Dedifferentiated amniotic fluid mesenchymal stem cell (primary cell): ENCODE results near the gene SLC26A5.

ENCODE experiments used
- DNase-seq: peaks from one replicate; pipeline ENCODE4 v3.0.0-alpha.2; 2016; ENCODE audit errors: extremely low spot score

Gene SLC26A5

GRCh38 chr7:103346396-103346795 is 99.6 kb downstream of the SLC26A5 start:
- DNase-seq: no peak

DNA sequence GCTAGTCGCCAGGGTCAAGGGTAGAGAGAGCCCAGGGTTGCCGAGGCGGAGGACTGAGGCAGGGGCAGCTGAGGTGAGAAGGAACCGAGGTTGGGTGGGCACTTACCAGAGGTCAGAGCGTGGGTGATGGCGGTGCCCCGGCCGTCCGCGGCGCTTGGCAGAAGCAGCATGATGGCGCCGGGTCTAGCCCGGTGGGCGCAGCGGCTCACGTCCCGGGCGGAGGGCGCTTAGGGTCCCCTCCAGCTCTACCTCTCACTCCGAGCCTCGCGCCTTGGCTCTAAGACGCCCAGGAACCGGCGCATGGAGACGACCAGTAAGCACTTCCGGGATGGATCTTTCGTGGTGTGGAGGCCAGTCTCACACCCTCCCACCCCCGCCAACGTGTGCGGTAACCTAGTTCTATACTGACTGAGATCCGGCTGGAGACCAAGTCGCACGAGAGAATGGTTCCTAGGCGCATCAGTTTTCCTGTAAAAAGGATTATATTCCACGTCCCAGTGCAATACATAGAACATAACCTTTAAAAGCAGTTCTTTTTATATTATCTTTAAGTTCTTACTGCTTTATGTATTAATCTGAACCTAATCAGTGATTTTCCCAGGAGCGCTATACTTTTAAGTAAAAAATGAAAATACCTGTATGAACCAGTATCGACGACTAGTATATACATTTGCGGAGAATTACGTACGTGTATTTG is 101.4 kb downstream of the SLC26A5 start, which contains the start of gene DNAJC2:
Gene DNAJC2, minus strand, starts transcription at position 315 of the 697 bp plus-strand sequence. Its CDS starts 145 bp downstream, at position 170.
- DNase-seq: peak; percentile 93

GRCh38 chr7:103343758-103344452 is 102.1 kb downstream of the SLC26A5 start:
- no peak for DNase-seq

GRCh38 chr7:103343332-103343731 is 102.7 kb downstream of the SLC26A5 start:
- DNase-seq: no peak

GRCh38 chr7:103341466-103341865 is 104.5 kb downstream of the SLC26A5 start:
- DNase-seq: no peak

DNA sequence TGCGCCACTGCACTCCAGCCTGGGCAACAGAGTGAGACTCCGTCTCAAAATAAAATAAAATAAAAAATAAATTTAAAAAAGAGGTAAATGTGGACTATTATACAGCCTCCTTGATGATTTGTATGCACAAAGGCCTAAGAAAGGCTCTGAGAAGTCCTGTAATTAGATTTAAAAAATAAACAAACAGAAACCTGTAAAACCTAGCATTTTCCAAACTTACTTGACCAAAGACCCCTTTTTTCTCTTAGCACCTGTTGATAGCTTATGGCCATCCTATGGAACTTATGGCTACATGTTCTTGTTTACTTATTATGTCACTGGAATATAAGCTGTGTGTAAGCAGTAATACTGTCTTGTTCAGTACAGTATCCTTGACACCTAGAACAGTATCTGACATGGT is 107.1 kb downstream of the SLC26A5 start:
- DNase-seq: no peak

DNA sequence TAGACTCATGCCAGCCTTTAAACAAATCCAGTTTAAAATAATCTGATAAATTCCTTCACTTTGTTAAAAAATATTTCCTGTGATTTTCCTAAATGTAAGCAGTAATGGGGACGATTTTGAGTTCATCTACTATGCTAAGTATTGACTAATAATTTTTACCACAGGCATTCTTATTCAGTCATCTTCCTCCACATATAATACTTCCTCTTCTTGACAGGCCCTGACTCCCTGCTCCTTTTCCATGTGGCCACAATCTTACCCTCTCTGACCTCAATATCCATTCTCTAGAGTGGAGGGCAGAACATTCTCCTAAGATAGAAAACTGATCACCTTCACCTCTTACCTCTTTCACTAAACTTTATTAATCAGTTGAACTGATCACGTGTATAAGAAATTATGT is 109.2 kb downstream of the SLC26A5 start:
- DNase-seq: no peak

DNA sequence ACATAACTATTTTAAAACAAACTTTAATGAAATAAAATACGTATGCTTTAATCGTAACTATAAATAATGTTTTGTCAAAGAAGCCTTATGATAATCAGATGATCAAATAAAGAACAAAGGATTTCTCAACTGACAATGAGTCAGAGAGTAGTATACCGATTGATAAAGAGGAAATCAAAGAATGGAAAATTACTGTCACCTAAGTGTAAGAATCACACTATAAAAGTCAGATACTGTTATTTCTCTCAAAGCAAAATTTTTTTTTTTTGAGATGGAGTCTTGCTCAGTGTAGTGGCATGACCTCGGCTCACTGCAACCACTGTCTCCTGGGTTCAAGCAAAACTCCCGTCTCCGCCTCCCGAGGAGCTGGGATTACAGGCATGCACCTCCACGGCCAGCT is 120.3 kb downstream of the SLC26A5 start:
- no peak for DNase-seq
